Neural crest cell (in vitro differentiated cells): ENCODE data around the gene SLN. TPM values are rescaled to one million over a fixed set of nuclear protein-coding genes. Genes with fewer than 3 reads are reported as not detected.
A peak's percentile ranks its signal among the peaks of the same experiment; 100 is the strongest.
"Not testable (repeated sequence)": the region's sequence is repeated elsewhere in the genome, so short reads cannot be mapped to it uniquely, and the experiment has no call there.

ENCODE experiments used
- DNase-seq: peaks from one replicate; pipeline ENCODE4 v3.0.0; 2021; ENCODE audit warnings: low read depth, mixed read lengths, low spot score
- H3K27ac Mint-ChIP-seq: one replicate; pipeline ENCODE4 v1.8.0; 2021; ENCODE audit warnings: mild to moderate bottlenecking, mixed read lengths; ENCODE audit not compliant: unreplicated experiment
- H3K27me3 Mint-ChIP-seq: 2 replicates; pipeline ENCODE4 v1.8.0; 2021; ENCODE audit warnings: low read depth, mild to moderate bottlenecking, mixed read lengths
- H3K36me3 Mint-ChIP-seq: 2 replicates; pipeline ENCODE4 v1.8.0; 2021; ENCODE audit warnings: low read depth, mild to moderate bottlenecking, mixed read lengths
- H3K4me1 Mint-ChIP-seq: 2 replicates; pipeline ENCODE4 v1.8.0; 2021; ENCODE audit warnings: mixed read lengths
- H3K4me3 Mint-ChIP-seq: one replicate; pipeline ENCODE4 v1.8.0; 2021; ENCODE audit warnings: mild to moderate bottlenecking, mixed read lengths
- H3K9me3 Mint-ChIP-seq: 2 replicates; pipeline ENCODE4 v1.8.0; 2021; ENCODE audit warnings: mixed read lengths
- CTCF ChIP-seq: fragments of 200-600 bp; sonication (generic); conservative IDR thresholded peaks from 2 replicates; pipeline ENCODE4 v1.5.0; 2021; ENCODE audit warnings: antibody characterized with exemption, mild to moderate bottlenecking
- long read RNA-seq: library from polyadenylated mRNA; unstranded; transcript quantifications from one replicate; pipeline ENCODE4 v2.0.0, GENCODE V29; 2020
- total RNA-seq: library from RNA; stranded (reverse); gene quantifications from 2 replicates; pipeline ENCODE4 v1.2.1, GENCODE V29; 2021

The SLN gene
- not detected in 2 replicates for total RNA-seq
- long read RNA-seq: 0 reads

GRCh38 chr11:107711861-107712755 lies at the start of gene SLN:
Gene SLN (minus strand): TSS chr11:107712056.
- no peaks in the 10 kb centered on the region for H3K9me3 Mint-ChIP-seq
- no peak within 1 kb of the TSS for H3K4me3 Mint-ChIP-seq
- peaks cover 16% of the 10 kb centered on the region for H3K27me3 Mint-ChIP-seq
- no peaks in the 10 kb centered on the region for H3K36me3 Mint-ChIP-seq
- H3K4me1 Mint-ChIP-seq: peaks cover 10% of the 10 kb centered on the region
- no peak within 1 kb of the TSS for H3K27ac Mint-ChIP-seq
- TF ChIP-seq CTCF: no peak
- DNase-seq: no peak

- not testable (repeated sequence) for H3K27ac Mint-ChIP-seq, H3K27me3 Mint-ChIP-seq, DNase-seq, H3K36me3 Mint-ChIP-seq, H3K4me3 Mint-ChIP-seq
- Mint-ChIP-seq H3K4me1 (peaks cover 11% of the 10 kb centered on the region), H3K9me3 (peaks cover 10% of the 10 kb centered on the region)
Measured at GRCh38 chr11:107758719-107759355, 47.0 kb upstream of the SLN start.

DNA sequence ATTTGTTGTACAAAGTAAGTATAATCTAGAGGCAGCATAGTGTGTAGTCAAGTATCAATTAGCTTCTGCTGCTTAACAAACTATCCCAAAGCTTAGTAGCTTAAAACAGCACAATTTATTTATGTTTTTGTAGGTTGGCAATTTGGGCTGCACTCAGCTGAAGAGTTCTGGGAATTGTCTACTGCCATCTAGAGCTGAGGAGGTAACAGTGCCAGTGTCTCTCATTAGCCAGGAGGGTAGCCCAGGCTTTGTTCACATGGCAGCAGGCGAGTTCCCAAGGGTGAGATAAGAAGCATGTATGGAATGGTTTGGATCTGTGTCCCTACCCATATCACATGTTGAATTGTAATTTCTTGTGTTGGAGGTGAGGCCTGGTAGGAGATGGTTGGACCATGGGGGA lies 45.8 kb upstream of the SLN start:
- Mint-ChIP-seq H3K9me3 (peaks cover 10% of the 10 kb centered on the region), H3K4me3 (no peak overlapping the region), H3K27me3 (no peaks in the 10 kb centered on the region), H3K36me3 (peaks cover 6% of the 10 kb centered on the region), H3K4me1 (peaks cover 11% of the 10 kb centered on the region), H3K27ac (no peak overlapping the region)
- TF ChIP-seq CTCF: no peak
- no peak for DNase-seq

- Mint-ChIP-seq H3K4me3 (no peak overlapping the region), H3K27ac (peak overlapping the region; percentile 15), H3K4me1 (peaks cover 11% of the 10 kb centered on the region), H3K27me3 (no peaks in the 10 kb centered on the region), H3K36me3 (peaks cover 6% of the 10 kb centered on the region), H3K9me3 (peaks cover 10% of the 10 kb centered on the region)
- no peak for DNase-seq
- TF ChIP-seq CTCF: no peak
Measured at GRCh38 chr11:107756553-107756952, 44.7 kb upstream of the SLN start.

DNA sequence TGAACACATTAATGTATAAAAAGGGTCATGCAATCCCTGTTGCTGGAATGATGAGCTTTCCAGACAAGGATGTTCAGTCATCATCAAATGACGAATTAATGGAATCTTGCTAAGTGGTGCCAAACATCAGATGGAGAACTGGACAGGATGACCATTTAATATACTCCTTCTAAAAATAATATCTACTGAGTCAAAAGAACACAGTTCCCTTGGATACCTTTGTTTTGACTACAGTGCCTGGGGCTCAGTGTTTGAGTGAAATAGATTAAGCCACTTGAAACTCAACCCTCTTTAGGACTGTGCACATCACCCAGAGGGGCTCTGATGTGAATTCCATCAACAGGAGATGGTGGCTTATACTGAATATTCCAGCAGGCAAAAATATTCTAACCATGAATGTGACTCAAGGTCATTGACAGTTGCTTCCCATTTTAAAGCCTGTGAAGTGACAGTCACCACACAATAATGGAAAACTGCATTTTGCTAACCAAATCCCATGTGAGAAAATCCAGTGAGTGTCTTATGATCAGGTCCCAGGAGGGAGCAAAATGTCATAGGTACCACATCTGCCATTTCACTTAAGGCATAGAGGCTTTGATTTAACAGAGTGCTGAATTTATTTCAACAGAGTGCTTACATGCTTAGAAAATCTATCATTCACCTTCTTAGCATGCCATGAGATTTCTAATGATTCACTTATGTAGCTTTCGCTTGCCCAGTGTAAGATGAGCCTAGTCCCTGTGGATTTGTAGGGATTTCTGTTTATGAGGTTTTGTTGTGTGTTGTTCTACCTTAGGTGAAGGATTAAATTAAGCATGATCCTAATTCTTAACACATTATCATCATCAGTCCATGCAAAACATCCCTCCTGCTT lies 41.3 kb upstream of the SLN start:
- H3K9me3 Mint-ChIP-seq: peaks cover 7% of the 10 kb centered on the region
- peaks cover 11% of the 10 kb centered on the region for H3K4me1 Mint-ChIP-seq
- no peaks in the 10 kb centered on the region for H3K27me3 Mint-ChIP-seq
- H3K27ac Mint-ChIP-seq: no peak overlapping the region
- no peak overlapping the region for H3K4me3 Mint-ChIP-seq
- TF ChIP-seq CTCF: no peak
- H3K36me3 Mint-ChIP-seq: peaks cover 6% of the 10 kb centered on the region
- no peak for DNase-seq
